Epithelial cell of esophagus (primary cell): ENCODE data around the gene EFCAB9.
A peak's percentile ranks its signal among the peaks of the same experiment; 100 is the strongest.

Source experiments
- DNase-seq: peaks from one replicate; pipeline ENCODE4 v3.0.0; 2010; ENCODE audit warnings: low read depth
- H3K4me3 ChIP-seq: 2 replicates; pipeline ENCODE4 v1.5.1; 2011; ENCODE audit warnings: mild to moderate bottlenecking, low read length, control low read depth
- TF ChIP-seq, protein P1 (sequence below): IDR thresholded peaks from 2 replicates; pipeline ENCODE4 v1.5.1; 2011; ENCODE audit warnings: low read depth, mild to moderate bottlenecking, low read length, control low read depth, inconsistent platforms; ENCODE audit not compliant: insufficient read depth; ENCODE audit errors: missing control alignments

The EFCAB9 gene

DNA sequence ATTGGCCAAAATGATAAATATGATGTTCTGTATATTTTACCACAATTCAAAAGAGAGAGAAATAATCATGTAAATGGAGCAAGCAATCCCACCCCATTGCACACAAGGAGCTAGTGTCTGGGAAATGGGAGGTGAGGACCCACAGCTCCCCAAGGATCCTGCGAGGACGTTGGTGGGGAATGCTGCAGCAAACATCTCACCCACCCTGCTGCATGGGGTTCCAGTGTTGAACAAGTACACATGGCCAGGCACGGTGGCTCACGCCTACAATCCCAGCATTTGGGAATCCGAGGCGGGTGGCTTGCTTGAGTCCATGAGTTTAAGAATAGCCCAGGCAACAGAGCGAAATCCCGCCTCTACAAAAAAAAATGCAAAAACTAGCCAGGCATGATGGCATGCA, 35.0 kb upstream of the EFCAB9 start:
- no peak for DNase-seq
- no peak overlapping the region for H3K4me3 ChIP-seq
- TF ChIP-seq, protein P1, sequence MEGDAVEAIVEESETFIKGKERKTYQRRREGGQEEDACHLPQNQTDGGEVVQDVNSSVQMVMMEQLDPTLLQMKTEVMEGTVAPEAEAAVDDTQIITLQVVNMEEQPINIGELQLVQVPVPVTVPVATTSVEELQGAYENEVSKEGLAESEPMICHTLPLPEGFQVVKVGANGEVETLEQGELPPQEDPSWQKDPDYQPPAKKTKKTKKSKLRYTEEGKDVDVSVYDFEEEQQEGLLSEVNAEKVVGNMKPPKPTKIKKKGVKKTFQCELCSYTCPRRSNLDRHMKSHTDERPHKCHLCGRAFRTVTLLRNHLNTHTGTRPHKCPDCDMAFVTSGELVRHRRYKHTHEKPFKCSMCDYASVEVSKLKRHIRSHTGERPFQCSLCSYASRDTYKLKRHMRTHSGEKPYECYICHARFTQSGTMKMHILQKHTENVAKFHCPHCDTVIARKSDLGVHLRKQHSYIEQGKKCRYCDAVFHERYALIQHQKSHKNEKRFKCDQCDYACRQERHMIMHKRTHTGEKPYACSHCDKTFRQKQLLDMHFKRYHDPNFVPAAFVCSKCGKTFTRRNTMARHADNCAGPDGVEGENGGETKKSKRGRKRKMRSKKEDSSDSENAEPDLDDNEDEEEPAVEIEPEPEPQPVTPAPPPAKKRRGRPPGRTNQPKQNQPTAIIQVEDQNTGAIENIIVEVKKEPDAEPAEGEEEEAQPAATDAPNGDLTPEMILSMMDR = no peak

DNA sequence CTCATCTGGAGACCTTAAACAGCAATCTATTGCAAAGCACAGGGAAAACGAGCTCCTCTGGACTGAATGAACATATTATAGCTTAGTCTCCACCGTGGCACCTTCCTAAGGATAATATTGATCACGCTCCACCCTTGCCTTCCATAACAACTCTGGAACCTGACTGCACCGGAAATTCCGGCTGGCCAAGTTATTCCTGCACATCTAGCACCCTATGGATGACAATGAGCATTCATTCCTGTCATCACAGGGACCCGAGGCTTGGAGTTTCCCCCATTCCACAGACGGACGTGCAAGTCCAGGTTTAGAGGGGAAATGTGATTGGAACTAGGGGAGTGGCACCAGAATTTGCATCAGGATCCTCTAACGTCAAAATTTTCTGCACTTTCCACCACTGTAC, 33.5 kb upstream of the EFCAB9 start:
- no peak overlapping the region for H3K4me3 ChIP-seq
- peak; percentile 43 for DNase-seq
- TF ChIP-seq, protein P1 = no peak

DNA sequence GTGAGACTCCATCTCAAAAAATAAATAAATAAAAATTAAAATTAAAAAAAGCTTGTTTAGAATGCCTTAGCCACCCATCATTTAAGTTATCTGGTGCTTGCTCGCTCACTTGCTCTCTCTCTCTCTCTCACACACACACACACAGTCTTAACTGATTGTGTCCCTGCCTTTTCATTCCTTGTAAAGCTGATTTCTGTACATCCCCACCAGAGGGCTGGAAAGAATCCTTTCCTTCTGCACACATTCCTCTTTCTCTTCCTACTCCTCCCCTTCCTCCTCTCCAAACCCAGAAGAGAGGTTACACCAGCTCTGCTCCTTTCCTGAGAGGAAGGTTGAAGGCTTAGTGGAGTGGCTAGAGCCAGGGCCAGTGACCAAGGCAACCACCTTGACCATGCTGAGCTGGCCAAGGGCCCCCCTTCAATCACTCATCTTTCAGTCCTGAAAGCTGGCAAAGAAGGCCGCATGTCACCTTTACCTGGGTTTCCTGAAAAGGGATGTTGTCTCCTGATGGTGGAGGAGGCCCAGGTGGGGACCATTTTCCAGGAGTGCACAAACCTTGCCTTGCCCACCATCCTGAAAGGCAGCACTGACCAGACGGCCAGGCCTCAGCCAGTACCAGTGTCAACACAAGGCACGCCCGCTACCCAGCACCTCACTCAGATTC, 31.5 kb upstream of the EFCAB9 start:
- TF ChIP-seq, protein P1 = no peak
- no peak overlapping the region for H3K4me3 ChIP-seq
- no peak for DNase-seq

DNA sequence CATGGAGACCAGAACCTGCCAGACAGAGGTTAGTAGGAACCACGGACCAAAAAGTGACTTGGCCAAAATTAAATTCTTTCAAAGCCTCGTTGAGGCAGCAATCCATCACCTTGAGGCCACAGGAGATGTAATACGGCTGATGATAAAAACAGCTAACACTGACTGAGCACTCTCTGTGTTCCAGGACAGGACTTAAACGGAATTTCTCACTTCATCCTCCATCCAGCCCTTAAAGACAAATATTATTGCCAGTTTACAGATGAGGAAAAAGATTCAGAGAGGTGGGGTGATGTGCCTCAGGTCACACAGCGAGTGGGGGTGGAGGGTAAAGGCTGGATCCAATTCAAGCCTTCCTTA, 31.0 kb upstream of the EFCAB9 start:
- TF ChIP-seq, protein P1 = no peak
- DNase-seq = no peak
- no peak overlapping the region for H3K4me3 ChIP-seq

DNA sequence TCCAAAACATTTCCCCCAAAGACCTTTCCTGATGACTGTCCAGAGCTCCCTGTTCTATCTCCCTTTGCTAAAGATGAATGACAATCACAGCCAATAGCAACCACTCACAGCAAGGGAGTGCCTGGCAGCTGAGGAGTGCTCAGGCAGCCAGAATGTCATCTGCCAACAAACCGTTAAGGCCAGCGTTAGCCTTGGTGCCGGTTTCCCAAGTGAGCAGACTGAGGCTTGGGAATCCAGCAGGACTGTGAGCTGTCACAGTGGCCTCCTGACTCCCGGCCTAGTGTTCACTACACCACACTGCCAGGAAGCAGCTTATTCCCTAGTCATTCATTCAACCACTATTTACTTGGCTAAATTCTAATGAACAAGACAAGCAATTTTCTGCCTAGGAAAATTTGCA, 30.6 kb upstream of the EFCAB9 start:
- H3K4me3 ChIP-seq = no peak overlapping the region
- DNase-seq = no peak
- TF ChIP-seq, protein P1 = no peak

DNA sequence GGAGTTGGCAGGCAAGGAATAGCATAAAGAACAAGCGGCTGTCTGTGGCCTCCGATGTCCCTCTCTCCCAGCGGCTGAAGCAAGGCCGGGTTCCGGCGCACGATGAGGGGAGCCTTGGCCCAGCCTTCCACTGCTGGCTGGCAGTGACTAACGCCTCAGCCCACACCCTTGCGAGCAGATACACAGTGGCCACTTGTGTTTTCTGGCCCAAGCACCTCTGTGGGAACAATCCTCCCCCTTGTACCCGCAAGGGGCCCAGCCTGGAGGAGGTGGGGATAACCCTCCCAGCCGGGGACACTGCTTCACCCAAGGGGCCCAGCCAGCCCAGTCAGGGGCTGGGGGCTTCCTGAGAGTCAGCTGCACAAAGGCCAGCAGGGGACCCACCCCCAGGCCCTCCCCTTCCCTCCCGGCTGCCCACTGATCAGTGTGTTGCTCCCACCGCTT, 29.2 kb upstream of the EFCAB9 start:
- H3K4me3 ChIP-seq = no peak overlapping the region
- DNase-seq = no peak
- TF ChIP-seq, protein P1 = no peak

DNA sequence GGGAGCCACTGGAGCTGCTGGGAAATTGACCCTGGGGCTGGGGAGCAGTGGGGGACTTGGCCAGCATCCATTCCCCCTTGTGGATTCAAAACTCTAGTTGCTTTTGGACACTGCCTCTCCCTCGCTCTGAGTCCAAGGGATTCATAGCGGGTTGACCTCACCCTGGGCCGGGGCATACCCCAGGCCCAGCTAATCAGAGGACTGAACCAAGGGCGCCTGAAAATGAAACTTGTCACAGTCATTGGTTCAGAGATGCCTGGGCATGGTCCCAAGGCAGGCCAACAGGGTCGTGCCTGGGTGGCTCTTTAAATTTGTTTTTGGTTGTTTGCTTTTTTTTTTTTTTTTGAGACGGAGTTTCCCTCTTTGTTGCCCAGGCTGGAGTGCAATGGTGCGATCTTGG, 28.5 kb upstream of the EFCAB9 start:
- H3K4me3 ChIP-seq = no peak overlapping the region
- DNase-seq = no peak
- TF ChIP-seq, protein P1 = no peak
